PFSK-1 (cell line): ENCODE results near the gene MX1.

Experiments
- FOXP2 ChIP-seq: optimal IDR thresholded peaks from 2 replicates; pipeline ENCODE3; 2011; ENCODE audit warnings: borderline replicate concordance, control low read depth, inconsistent platforms; ENCODE audit not compliant: insufficient read depth; ENCODE audit errors: extremely low read length, extremely low read depth
- POLR2AphosphoS5 ChIP-seq: IDR thresholded peaks from 2 replicates; pipeline ENCODE4 v1.6.1; 2012; ENCODE audit warnings: low read depth, mild to moderate bottlenecking, control low read depth, low read length, moderate library complexity
- REST ChIP-seq, 2 experiments: IDR thresholded peaks; 2 replicates each; pipeline versions ENCODE4 v1.6.1 to v1.8.0; 2011 to 2012; ENCODE audit warnings: low read depth in 2 of 2, low read length in 2 of 2, control low read depth in 1 of 2, inconsistent platforms in 1 of 2, mild to moderate bottlenecking in 1 of 2, moderate library complexity in 1 of 2; ENCODE audit not compliant: insufficient read depth in 1 of 2
- SIN3A ChIP-seq: IDR thresholded peaks from 2 replicates; pipeline ENCODE4 v1.6.1; 2012; ENCODE audit warnings: mild to moderate bottlenecking, low read length, moderate library complexity, borderline replicate concordance; ENCODE audit not compliant: insufficient read depth
- TAF1 ChIP-seq: IDR thresholded peaks from 2 replicates; pipeline ENCODE4 v1.6.1; 2012; ENCODE audit warnings: low read length, control low read depth, borderline replicate concordance; ENCODE audit not compliant: insufficient read depth

The MX1 gene

GRCh38 chr21:41482980-41483379 lies 56.9 kb downstream of the MX1 start:
- no peak for TF ChIP-seq FOXP2
- no peak for TF ChIP-seq SIN3A
- no peak for TF ChIP-seq TAF1
- no peak for TF ChIP-seq REST (IDR thresholded peaks at IDR 0.05; ENCODE audit: insufficient read depth in 1 of 2, low read depth in 2 of 2, low read length in 2 of 2)
- TF ChIP-seq POLR2AphosphoS5: no peak

GRCh38 chr21:41483415-41483814 lies 57.4 kb downstream of the MX1 start:
- TF ChIP-seq REST (IDR thresholded peaks at IDR 0.05; ENCODE audit: insufficient read depth in 1 of 2, low read depth in 2 of 2, low read length in 2 of 2) (no peak), POLR2AphosphoS5 (no peak), SIN3A (no peak), TAF1 (no peak), FOXP2 (no peak)

- TF ChIP-seq REST (IDR thresholded peaks at IDR 0.05; ENCODE audit: insufficient read depth in 1 of 2, low read depth in 2 of 2, low read length in 2 of 2) (no peak), SIN3A (no peak), FOXP2 (no peak), POLR2AphosphoS5 (no peak), TAF1 (no peak)
Measured at GRCh38 chr21:41483973-41484372, 57.9 kb downstream of the MX1 start.

- TF ChIP-seq FOXP2 (no peak), POLR2AphosphoS5 (no peak), SIN3A (no peak), TAF1 (no peak), REST (IDR thresholded peaks at IDR 0.05; ENCODE audit: insufficient read depth in 1 of 2, low read depth in 2 of 2, low read length in 2 of 2) (no peak)
Measured at GRCh38 chr21:41487082-41487481, 61.0 kb downstream of the MX1 start.

- TF ChIP-seq REST (IDR thresholded peaks at IDR 0.05; ENCODE audit: insufficient read depth in 1 of 2, low read depth in 2 of 2, low read length in 2 of 2) (no peak), POLR2AphosphoS5 (no peak), FOXP2 (no peak), TAF1 (no peak), SIN3A (no peak)
Measured at GRCh38 chr21:41488080-41488479, 62.0 kb downstream of the MX1 start.
